ENCODE data around the gene LIN7B. TPM values are rescaled to one million over a fixed set of nuclear protein-coding genes. Genes with fewer than 3 reads are reported as not detected.

The LIN7B gene
- total RNA-seq, 2 donors from 2014 or later = 11.8 to 14.6 TPM

- Histone ChIP-seq H3K4me3 (no peak overlapping the region), H3K4me1 (peaks cover 2% of the 10 kb centered on the region), H3K9ac (ENCODE audit: low read depth in 2 of 2, low read length in 2 of 2) (no peak overlapping the region), H3K27ac (no peak overlapping the region), H3K9me3 (no peaks in the 10 kb centered on the region), H3K36me3 (no peaks in the 10 kb centered on the region), H3K27me3 (no peaks in the 10 kb centered on the region)
- no peak for TF ChIP-seq CTCF (IDR thresholded peaks at IDR 0.05)
- intact Hi-C loops (cut with DNase I) = loop anchor here (5.0 kb wide), 1 partner anchor 41 kb away; no protein-coding TSS in a partner anchor
- DNase-seq = no peak
These were observed 41.7 kb downstream of the LIN7B start for GRCh38 chr19:49155820-49156346.

GRCh38 chr19:49157445-49158224 lies 43.5 kb downstream of the LIN7B start, which contains the start of gene TRPM4:
Gene TRPM4, plus strand, starts transcription at chr19:49157792. Its CDS starts 75 bp downstream, at chr19:49157867.
- intact Hi-C loops (cut with DNase I) = loop anchor here (5.0 kb wide), 1 partner anchor 40 kb away; no protein-coding TSS in a partner anchor
- no peaks in the 10 kb centered on the region for H3K27me3 ChIP-seq
- H3K27ac ChIP-seq = peak within 1 kb of the TSS; percentile 95

GRCh38 chr19:49160450-49161189 lies 46.5 kb downstream of the LIN7B start:
- DNase-seq = no peak
- intact Hi-C loops (cut with DNase I) = no loop called here
- no peaks in the 10 kb centered on the region for H3K27me3 ChIP-seq
- H3K4me3 ChIP-seq = no peak overlapping the region
- no peaks in the 10 kb centered on the region for H3K36me3 ChIP-seq
- peak overlapping the region in 1 of 2 donors; percentile 66 for H3K9ac ChIP-seq (ENCODE audit: low read depth in 2 of 2, low read length in 2 of 2)
- peaks cover 6% of the 10 kb centered on the region for H3K4me1 ChIP-seq
- H3K27ac ChIP-seq = no peak overlapping the region
- H3K9me3 ChIP-seq = no peaks in the 10 kb centered on the region
- no peak for TF ChIP-seq CTCF (IDR thresholded peaks at IDR 0.05)

More at GRCh38 chr19:49157445-49158224, 43.5 kb downstream of the LIN7B start, which contains the start of gene TRPM4:
- no peaks in the 10 kb centered on the region for H3K36me3 ChIP-seq
- peak within 1 kb of the TSS; percentile 83 for H3K4me3 ChIP-seq
- peak within 1 kb of the TSS; percentile 86 to 88 for H3K9ac ChIP-seq (ENCODE audit: low read depth in 2 of 2, low read length in 2 of 2)
- DNase-seq = peak; percentile 98
- no peak for TF ChIP-seq CTCF (IDR thresholded peaks at IDR 0.05)
- H3K9me3 ChIP-seq = no peaks in the 10 kb centered on the region
- peaks cover 4% of the 10 kb centered on the region for H3K4me1 ChIP-seq

GRCh38 chr19:49161987-49162386 lies 47.8 kb downstream of the LIN7B start:
- TF ChIP-seq CTCF (IDR thresholded peaks at IDR 0.05) = no peak
- Histone ChIP-seq H3K4me3 (no peak overlapping the region), H3K9ac (ENCODE audit: low read depth in 2 of 2, low read length in 2 of 2) (peak overlapping the region in 1 of 2 donors; percentile 14), H3K9me3 (no peaks in the 10 kb centered on the region), H3K4me1 (peaks cover 11% of the 10 kb centered on the region), H3K27ac (peak overlapping the region; percentile 12), H3K36me3 (no peaks in the 10 kb centered on the region), H3K27me3 (no peaks in the 10 kb centered on the region)
- intact Hi-C loops (cut with DNase I) = no loop called here
- no peak for DNase-seq

- Histone ChIP-seq H3K4me3 (peak overlapping the region; percentile 8), H3K36me3 (no peaks in the 10 kb centered on the region), H3K4me1 (peaks cover 11% of the 10 kb centered on the region), H3K27ac (peak overlapping the region; percentile 65), H3K9me3 (no peaks in the 10 kb centered on the region), H3K27me3 (no peaks in the 10 kb centered on the region), H3K9ac (ENCODE audit: low read depth in 2 of 2, low read length in 2 of 2) (peak overlapping the region; percentile 84 to 86)
- no peak for DNase-seq
- TF ChIP-seq CTCF (IDR thresholded peaks at IDR 0.05) = no peak
- intact Hi-C loops (cut with DNase I) = no loop called here
These were observed 51.1 kb downstream of the LIN7B start for GRCh38 chr19:49165111-49165750.
